Measurements from ENCODE around the gene PDE6A. TPM values are rescaled to one million over a fixed set of nuclear protein-coding genes. Genes with fewer than 3 reads are reported as not detected.

PDE6A gene
- total and polyA plus RNA-seq, 9 of the 15 experiments (the other 6 are each of a cell fraction or from before 2014, with no cell fraction given): 0.01 to 0.04 (median 0.01) TPM; not detected in 6

GRCh38 chr5:149961957-149962409, 17.4 kb upstream of the PDE6A start (continued):
- TF ChIP-seq ZNF699 (CRISPR knock-in tag; IDR thresholded peaks at IDR 0.05; ENCODE audit: insufficient replicate concordance): no peak
- no peak for TF ChIP-seq SLC30A9 (CRISPR knock-in tag; IDR thresholded peaks at IDR 0.05)
- TF ChIP-seq ZNF707 (CRISPR knock-in tag; conservative IDR thresholded peaks at IDR 0.05): no peak
- no peak for TF ChIP-seq FOXA3 (CRISPR knock-in tag; conservative IDR thresholded peaks at IDR 0.05 in 1 of 2, IDR thresholded peaks at IDR 0.05 in 1 of 2)
- 0 out of 2 replicates have a peak, but pooled peaks have one; percentile 41 for TF ChIP-seq CTBP1 (IDR thresholded peaks at IDR 0.05; ENCODE audit: borderline replicate concordance)
- TF ChIP-seq PATZ1 (CRISPR knock-in tag; IDR thresholded peaks at IDR 0.05; ENCODE audit: borderline replicate concordance): no peak
- TF ChIP-seq RCOR1 (IDR thresholded peaks at IDR 0.05; ENCODE audit: borderline replicate concordance in 1 of 2, low read depth in 2 of 2, low read length in 2 of 2): 0 out of 4 replicates have a peak, but pooled peaks of 1 of the 2 experiments have one; percentile 14
- no peak for TF ChIP-seq ZNF785 (CRISPR knock-in tag; IDR thresholded peaks at IDR 0.05)
- TF ChIP-seq C11orf30 (IDR thresholded peaks at IDR 0.05; ENCODE audit: low read depth): no peak
- no peak for TF ChIP-seq SREBF1 (IDR thresholded peaks at IDR 0.05; ENCODE audit: borderline replicate concordance, low read depth, low read length)
- TF ChIP-seq, protein P1, sequence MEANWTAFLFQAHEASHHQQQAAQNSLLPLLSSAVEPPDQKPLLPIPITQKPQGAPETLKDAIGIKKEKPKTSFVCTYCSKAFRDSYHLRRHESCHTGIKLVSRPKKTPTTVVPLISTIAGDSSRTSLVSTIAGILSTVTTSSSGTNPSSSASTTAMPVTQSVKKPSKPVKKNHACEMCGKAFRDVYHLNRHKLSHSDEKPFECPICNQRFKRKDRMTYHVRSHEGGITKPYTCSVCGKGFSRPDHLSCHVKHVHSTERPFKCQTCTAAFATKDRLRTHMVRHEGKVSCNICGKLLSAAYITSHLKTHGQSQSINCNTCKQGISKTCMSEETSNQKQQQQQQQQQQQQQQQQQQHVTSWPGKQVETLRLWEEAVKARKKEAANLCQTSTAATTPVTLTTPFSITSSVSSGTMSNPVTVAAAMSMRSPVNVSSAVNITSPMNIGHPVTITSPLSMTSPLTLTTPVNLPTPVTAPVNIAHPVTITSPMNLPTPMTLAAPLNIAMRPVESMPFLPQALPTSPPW (CRISPR knock-in tag; IDR thresholded peaks at IDR 0.05): no peak
- TF ChIP-seq ZNF668 (CRISPR knock-in tag; IDR thresholded peaks at IDR 0.05): no peak
- peak; percentile 31; the same call in 1 of the 2 replicates for TF ChIP-seq STAG1 (CRISPR knock-in tag; IDR thresholded peaks at IDR 0.05; ENCODE audit: borderline replicate concordance)
- no peak for TF ChIP-seq NR2C1 (IDR thresholded peaks at IDR 0.05)
- no peak for TF ChIP-seq NR2C1 (tag; IDR thresholded peaks at IDR 0.05)
- no peak for TF ChIP-seq ATF1 (CRISPR knock-in tag; IDR thresholded peaks at IDR 0.05)
- no peak for TF ChIP-seq ATF1 (tag; IDR thresholded peaks at IDR 0.05)
- no peak for TF ChIP-seq NFE2 (IDR thresholded peaks at IDR 0.05; ENCODE audit: low read depth)
- no peak for TF ChIP-seq BRF2 (IDR thresholded peaks at IDR 0.05; ENCODE audit: borderline replicate concordance, insufficient read depth, insufficient read length)
- no peak for TF ChIP-seq BRF1 (IDR thresholded peaks at IDR 0.05; ENCODE audit: borderline replicate concordance, extremely low read depth, insufficient read length)
- TF ChIP-seq, protein P2, sequence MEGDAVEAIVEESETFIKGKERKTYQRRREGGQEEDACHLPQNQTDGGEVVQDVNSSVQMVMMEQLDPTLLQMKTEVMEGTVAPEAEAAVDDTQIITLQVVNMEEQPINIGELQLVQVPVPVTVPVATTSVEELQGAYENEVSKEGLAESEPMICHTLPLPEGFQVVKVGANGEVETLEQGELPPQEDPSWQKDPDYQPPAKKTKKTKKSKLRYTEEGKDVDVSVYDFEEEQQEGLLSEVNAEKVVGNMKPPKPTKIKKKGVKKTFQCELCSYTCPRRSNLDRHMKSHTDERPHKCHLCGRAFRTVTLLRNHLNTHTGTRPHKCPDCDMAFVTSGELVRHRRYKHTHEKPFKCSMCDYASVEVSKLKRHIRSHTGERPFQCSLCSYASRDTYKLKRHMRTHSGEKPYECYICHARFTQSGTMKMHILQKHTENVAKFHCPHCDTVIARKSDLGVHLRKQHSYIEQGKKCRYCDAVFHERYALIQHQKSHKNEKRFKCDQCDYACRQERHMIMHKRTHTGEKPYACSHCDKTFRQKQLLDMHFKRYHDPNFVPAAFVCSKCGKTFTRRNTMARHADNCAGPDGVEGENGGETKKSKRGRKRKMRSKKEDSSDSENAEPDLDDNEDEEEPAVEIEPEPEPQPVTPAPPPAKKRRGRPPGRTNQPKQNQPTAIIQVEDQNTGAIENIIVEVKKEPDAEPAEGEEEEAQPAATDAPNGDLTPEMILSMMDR (IDR thresholded peaks at IDR 0.05 in 2 of 3, conservative IDR thresholded peaks at IDR 0.05 in 1 of 3; ENCODE audit: insufficient read depth in 2 of 3, low read depth in 1 of 3, low read length in 3 of 3): peak; percentile 58 to 78 (median 69); a peak in 5 of 6 replicates
- TF ChIP-seq RFX5 (IDR thresholded peaks at IDR 0.05; ENCODE audit: low read depth, low read length): no peak
- no peak for TF ChIP-seq ZNF77 (CRISPR knock-in tag; IDR thresholded peaks at IDR 0.05)
- TF ChIP-seq TBL1XR1 (IDR thresholded peaks at IDR 0.05; ENCODE audit: low read length in 2 of 2): no peak
